ENCODE measurements around the gene MSANTD4.
"Not testable (repeated sequence)": the region's sequence is repeated elsewhere in the genome, so short reads cannot be mapped to it uniquely, and the experiment has no call there.

MSANTD4 gene

GRCh38 chr11:106021967-106022794 is at the start of gene MSANTD4:
Gene MSANTD4 (minus strand): TSS chr11:106022240. CDS start chr11:106010917, 11,323 bp downstream.
- DNase-seq: peak; percentile 97

- DNase-seq: no peak
Observed at GRCh38 chr11:106070606-106071005, 48.6 kb upstream of the MSANTD4 start.

- DNase-seq: no peak
Observed at GRCh38 chr11:106063009-106063408, 41.0 kb upstream of the MSANTD4 start.

GRCh38 chr11:106061954-106062949 is 40.2 kb upstream of the MSANTD4 start:
- no peak for DNase-seq

GRCh38 chr11:106061249-106061784 is 39.3 kb upstream of the MSANTD4 start:
- DNase-seq: no peak

- DNase-seq: no peak
Observed at GRCh38 chr11:106059617-106060016, 37.6 kb upstream of the MSANTD4 start.

- not testable (repeated sequence) for DNase-seq
Observed at GRCh38 chr11:106058377-106058776, 36.3 kb upstream of the MSANTD4 start.

GRCh38 chr11:106051103-106051502 is 29.1 kb upstream of the MSANTD4 start:
- no peak for DNase-seq

- no peak for DNase-seq
Observed at GRCh38 chr11:106049727-106050476, 27.9 kb upstream of the MSANTD4 start.

- DNase-seq: no peak
Observed at GRCh38 chr11:106047631-106048030, 25.6 kb upstream of the MSANTD4 start.

- no peak for DNase-seq
Observed at GRCh38 chr11:106043540-106043939, 21.5 kb upstream of the MSANTD4 start.

- DNase-seq: no peak
Observed at GRCh38 chr11:106032861-106033260, 10.8 kb upstream of the MSANTD4 start.

GRCh38 chr11:106031936-106032335 is 9.9 kb upstream of the MSANTD4 start:
- no peak for DNase-seq

GRCh38 chr11:106031202-106031810 is 9.3 kb upstream of the MSANTD4 start:
- no peak for DNase-seq

GRCh38 chr11:106030609-106031008 is 8.6 kb upstream of the MSANTD4 start:
- DNase-seq: no peak

GRCh38 chr11:106022795-106023275 is 795 bp upstream of the MSANTD4 start:
- DNase-seq: no peak

- no peak for DNase-seq
Observed at GRCh38 chr11:106021181-106021966, 666 bp downstream of the MSANTD4 start.

- DNase-seq: no peak
Observed at GRCh38 chr11:106017093-106017492, 4.9 kb downstream of the MSANTD4 start.

- DNase-seq: no peak
Observed at GRCh38 chr11:106015066-106015465, 7.0 kb downstream of the MSANTD4 start.

GRCh38 chr11:106014620-106015019 is 7.4 kb downstream of the MSANTD4 start:
- no peak for DNase-seq

- no peak for DNase-seq
Observed at GRCh38 chr11:106014035-106014434, 8.0 kb downstream of the MSANTD4 start.
